ENCODE data around the gene ZNF219. TPM values are rescaled to one million over a fixed set of nuclear protein-coding genes. Genes with fewer than 3 reads are reported as not detected.
A peak's percentile ranks its signal among the peaks of the same experiment; 100 is the strongest.

The ZNF219 gene
- total RNA-seq, 2 experiments from 2014 or later: 6.9 to 8.6 TPM

GRCh38 chr14:21070083-21070609, 28.3 kb downstream of the ZNF219 start, which contains the start of gene ARHGEF40:
ARHGEF40 (plus strand) TSS chr14:21070304; CDS start chr14:21070397, 93 bp downstream.
- peak; percentile 24 for DNase-seq
- H3K27me3 Mint-ChIP-seq: peaks cover 77% of the 10 kb centered on the region
- H3K27ac Mint-ChIP-seq: no peak within 1 kb of the TSS
- peak within 1 kb of the TSS; percentile 73 for H3K4me3 Mint-ChIP-seq
- H3K36me3 Mint-ChIP-seq: no peaks in the 10 kb centered on the region
- no peaks in the 10 kb centered on the region for H3K9me3 Mint-ChIP-seq
- H3K4me1 Mint-ChIP-seq: peaks cover 28% of the 10 kb centered on the region

- no peak for DNase-seq
These were observed 28.9 kb downstream of the ZNF219 start for GRCh38 chr14:21069388-21070082.

DNA sequence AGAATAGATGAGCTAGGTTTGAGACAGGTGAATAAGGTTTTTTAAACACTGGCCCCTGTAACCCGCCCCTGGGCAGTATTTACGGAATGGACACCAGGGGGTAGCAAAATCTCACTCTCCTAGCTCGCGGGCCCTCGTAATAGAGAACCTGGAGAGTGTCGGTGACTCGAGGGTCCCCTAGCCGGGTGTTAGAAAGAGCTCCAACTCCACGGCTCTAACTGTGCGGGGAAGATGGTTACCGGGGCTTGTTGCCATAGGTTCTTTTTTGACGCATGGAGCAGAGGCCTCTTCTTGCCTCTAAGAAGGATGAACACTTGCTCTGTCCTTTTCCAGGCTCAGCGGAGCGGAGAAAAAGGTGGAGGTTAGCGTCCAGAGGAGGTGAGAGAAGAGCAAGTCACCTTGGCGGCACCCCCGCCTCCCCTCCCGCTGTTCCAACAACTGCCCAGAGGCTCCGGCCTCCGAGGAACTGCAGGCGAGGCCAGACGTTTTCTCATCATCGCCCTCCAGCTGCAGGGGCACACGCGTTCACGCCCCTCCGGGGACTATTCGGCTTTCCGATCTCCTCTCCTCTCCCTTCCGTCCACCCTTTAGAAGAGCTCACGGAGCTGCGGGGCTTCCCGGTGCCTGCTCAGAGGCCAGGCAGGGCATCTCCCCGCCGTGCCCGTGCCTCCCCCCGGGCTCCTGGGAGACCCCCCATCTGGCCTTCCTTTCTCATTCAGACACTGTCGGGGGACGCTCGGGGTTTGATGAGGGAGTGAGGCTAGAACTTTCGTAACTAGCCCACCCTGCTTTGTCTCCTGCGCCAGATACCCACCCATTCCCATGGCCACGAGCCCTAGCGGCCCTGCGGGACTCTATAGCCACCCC, 29.7 kb downstream of the ZNF219 start:
- Mint-ChIP-seq H3K9me3 (no peaks in the 10 kb centered on the region), H3K36me3 (no peaks in the 10 kb centered on the region), H3K4me3 (peak overlapping the region; percentile 71), H3K27me3 (peaks cover 81% of the 10 kb centered on the region), H3K4me1 (peaks cover 28% of the 10 kb centered on the region), H3K27ac (no peak overlapping the region)
- DNase-seq: peak; percentile 50

More at GRCh38 chr14:21069388-21070082, 28.9 kb downstream of the ZNF219 start:
- Mint-ChIP-seq H3K27me3 (peaks cover 83% of the 10 kb centered on the region), H3K27ac (no peak overlapping the region), H3K4me1 (peaks cover 28% of the 10 kb centered on the region), H3K4me3 (peak overlapping the region; percentile 71), H3K36me3 (no peaks in the 10 kb centered on the region), H3K9me3 (no peaks in the 10 kb centered on the region)

- Mint-ChIP-seq H3K36me3 (no peaks in the 10 kb centered on the region), H3K9me3 (no peaks in the 10 kb centered on the region), H3K27me3 (peaks cover 79% of the 10 kb centered on the region), H3K4me3 (no peak overlapping the region), H3K27ac (no peak overlapping the region), H3K4me1 (peaks cover 27% of the 10 kb centered on the region)
- DNase-seq: no peak
These were observed 31.5 kb downstream of the ZNF219 start for GRCh38 chr14:21066882-21067502.

DNA sequence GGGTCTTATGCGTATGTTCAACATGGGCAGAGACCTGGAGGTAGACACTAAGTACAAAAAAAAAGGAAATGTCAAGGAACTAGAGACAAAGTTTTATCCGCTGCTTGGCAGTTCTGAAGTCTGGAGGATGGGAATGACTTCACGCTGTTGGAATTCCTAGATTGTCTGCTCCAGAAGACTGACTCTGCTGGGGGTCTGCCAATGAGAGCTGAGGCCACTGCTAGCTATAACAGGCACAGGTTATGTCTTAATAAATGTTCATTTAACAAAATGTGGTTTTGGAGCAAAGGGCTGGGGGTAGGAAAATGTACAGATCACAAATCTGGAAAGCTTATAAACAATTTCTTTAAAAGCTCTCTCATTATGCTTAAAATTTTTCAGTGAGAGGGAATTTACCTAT, 35.0 kb downstream of the ZNF219 start:
- no peak for DNase-seq
- Mint-ChIP-seq H3K27me3 (peaks cover 51% of the 10 kb centered on the region), H3K27ac (no peak overlapping the region), H3K9me3 (no peaks in the 10 kb centered on the region), H3K4me3 (no peak overlapping the region), H3K4me1 (peaks cover 1% of the 10 kb centered on the region), H3K36me3 (no peaks in the 10 kb centered on the region)

GRCh38 chr14:21061347-21061668, 37.1 kb downstream of the ZNF219 start:
- Mint-ChIP-seq H3K9me3 (no peaks in the 10 kb centered on the region), H3K4me1 (no peaks in the 10 kb centered on the region), H3K4me3 (no peak overlapping the region), H3K27ac (no peak overlapping the region), H3K36me3 (no peaks in the 10 kb centered on the region), H3K27me3 (peaks cover 32% of the 10 kb centered on the region)
- no peak for DNase-seq

- H3K27me3 Mint-ChIP-seq: peaks cover 28% of the 10 kb centered on the region
- no peaks in the 10 kb centered on the region for H3K4me1 Mint-ChIP-seq
- H3K36me3 Mint-ChIP-seq: no peaks in the 10 kb centered on the region
- no peak for DNase-seq
- H3K27ac Mint-ChIP-seq: no peak overlapping the region
- no peak overlapping the region for H3K4me3 Mint-ChIP-seq
- H3K9me3 Mint-ChIP-seq: no peaks in the 10 kb centered on the region
These were observed 37.7 kb downstream of the ZNF219 start for GRCh38 chr14:21060614-21061346.

DNA sequence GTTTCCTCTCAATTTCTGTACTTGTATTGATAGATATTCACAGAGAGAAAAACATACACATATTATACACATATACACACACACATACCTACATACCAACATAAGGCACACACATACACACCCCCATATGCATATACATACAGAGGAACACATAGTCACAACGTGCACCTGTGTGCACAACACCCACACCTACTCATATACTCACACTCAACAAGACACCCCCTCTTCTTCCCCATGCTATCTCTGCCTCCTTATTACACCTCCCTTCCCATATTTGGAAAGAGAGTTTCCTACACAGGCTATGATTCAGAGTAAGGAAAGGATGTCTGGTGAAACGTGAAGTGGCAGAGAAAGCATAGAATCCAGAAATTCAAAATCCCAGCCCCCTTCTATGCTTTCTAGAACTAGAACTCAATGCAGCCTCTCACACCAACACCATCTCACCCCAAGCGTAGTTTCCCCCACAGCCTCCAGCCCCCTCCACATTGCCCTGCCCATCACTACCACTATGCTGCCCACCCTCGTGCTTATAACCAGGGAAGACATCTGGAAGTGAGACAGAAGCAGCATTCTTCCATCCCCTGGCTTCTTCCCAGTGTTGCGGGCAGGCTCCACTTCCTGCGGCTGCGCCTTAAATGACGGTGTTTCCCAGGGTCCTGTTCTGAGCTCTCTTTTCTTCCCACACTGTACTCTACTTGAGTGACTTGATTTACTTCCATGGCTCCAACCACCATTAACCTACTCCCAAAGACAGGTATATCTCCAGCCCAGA, 38.4 kb downstream of the ZNF219 start:
- Mint-ChIP-seq H3K27me3 (peaks cover 21% of the 10 kb centered on the region), H3K4me3 (no peak overlapping the region), H3K27ac (no peak overlapping the region), H3K9me3 (no peaks in the 10 kb centered on the region), H3K4me1 (no peaks in the 10 kb centered on the region), H3K36me3 (no peaks in the 10 kb centered on the region)
- no peak for DNase-seq

GRCh38 chr14:21058903-21059302, 39.6 kb downstream of the ZNF219 start:
- DNase-seq: no peak
- Mint-ChIP-seq H3K4me3 (no peak overlapping the region), H3K4me1 (no peaks in the 10 kb centered on the region), H3K36me3 (no peaks in the 10 kb centered on the region), H3K9me3 (no peaks in the 10 kb centered on the region), H3K27me3 (peaks cover 16% of the 10 kb centered on the region), H3K27ac (no peak overlapping the region)

GRCh38 chr14:21057803-21058675, 40.4 kb downstream of the ZNF219 start, which contains the start of gene RNASE8:
RNASE8 (plus strand) TSS chr14:21057822; CDS start chr14:21057893, 71 bp downstream.
- DNase-seq: no peak
- no peaks in the 10 kb centered on the region for H3K4me1 Mint-ChIP-seq
- no peaks in the 10 kb centered on the region for H3K36me3 Mint-ChIP-seq
- H3K4me3 Mint-ChIP-seq: no peak within 1 kb of the TSS
- peaks cover 11% of the 10 kb centered on the region for H3K27me3 Mint-ChIP-seq
- no peak within 1 kb of the TSS for H3K27ac Mint-ChIP-seq
- no peaks in the 10 kb centered on the region for H3K9me3 Mint-ChIP-seq

DNA sequence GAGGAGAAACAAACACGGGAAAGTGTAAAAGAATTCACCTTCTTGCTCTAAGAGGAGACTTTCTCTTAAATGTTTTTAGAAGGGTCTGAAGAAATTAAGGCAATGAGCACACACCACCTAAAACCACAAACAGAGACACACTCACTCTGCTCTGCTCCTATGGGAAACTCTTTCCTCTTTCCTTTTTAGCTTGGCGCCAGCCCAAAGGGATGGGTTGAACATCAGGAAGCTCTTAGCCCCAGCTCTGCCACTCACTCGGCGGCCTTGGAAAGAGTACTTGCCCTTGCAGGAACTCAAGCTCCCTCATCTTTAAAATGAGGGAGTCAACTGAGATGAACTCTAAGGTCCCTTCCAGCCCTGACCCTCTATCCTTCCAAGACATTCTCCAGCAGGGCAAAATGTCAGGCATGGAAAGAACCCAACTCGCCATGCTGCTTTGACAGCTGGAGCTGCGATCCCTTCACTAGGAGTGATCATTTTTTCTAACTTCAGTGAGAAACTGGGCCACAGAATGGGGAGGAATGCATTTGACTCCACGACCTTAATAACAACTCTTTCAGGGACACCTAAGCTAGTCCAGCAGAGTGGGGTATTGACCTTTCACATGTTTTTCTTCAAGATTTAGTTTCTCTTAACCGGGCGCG, 41.8 kb downstream of the ZNF219 start:
- no peak for DNase-seq

GRCh38 chr14:21055432-21056117, 42.9 kb downstream of the ZNF219 start:
- no peak for DNase-seq
- H3K4me3 Mint-ChIP-seq: no peak overlapping the region
- no peaks in the 10 kb centered on the region for H3K4me1 Mint-ChIP-seq
- H3K9me3 Mint-ChIP-seq: no peaks in the 10 kb centered on the region
- H3K27ac Mint-ChIP-seq: no peak overlapping the region
- H3K36me3 Mint-ChIP-seq: no peaks in the 10 kb centered on the region
- peaks cover 3% of the 10 kb centered on the region for H3K27me3 Mint-ChIP-seq

More for the DNA sequence above, 41.8 kb downstream of the ZNF219 start:
- H3K9me3 Mint-ChIP-seq: no peaks in the 10 kb centered on the region
- H3K36me3 Mint-ChIP-seq: no peaks in the 10 kb centered on the region
- no peaks in the 10 kb centered on the region for H3K4me1 Mint-ChIP-seq
- no peak overlapping the region for H3K4me3 Mint-ChIP-seq
- H3K27ac Mint-ChIP-seq: no peak overlapping the region
- peaks cover 5% of the 10 kb centered on the region for H3K27me3 Mint-ChIP-seq

Data from activated naive CD8-positive, alpha-beta T cell treated with anti-CD3 and anti-CD28 coated beads for 36 hours (primary cell).